RPMI7951 (cell line): ENCODE measurements around the gene PIP4K2B. TPM values are rescaled to one million over a fixed set of nuclear protein-coding genes. Genes with fewer than 3 reads are reported as not detected.

ENCODE experiments used
- DNase-seq: peaks from one replicate; pipeline ENCODE4 v3.0.0-alpha.2; 2012; ENCODE audit warnings: low read depth
- total RNA-seq: library from RNA; depleted of rRNA; stranded (reverse); fragments of >200 nt; shearing (Covaris generic); gene quantifications from 2 replicates; pipeline ENCODE4 v1.2.3, GENCODE V29; 2014

Gene PIP4K2B
- total RNA-seq, 1 experiment from 2014 or later, result 28.8 TPM

DNA sequence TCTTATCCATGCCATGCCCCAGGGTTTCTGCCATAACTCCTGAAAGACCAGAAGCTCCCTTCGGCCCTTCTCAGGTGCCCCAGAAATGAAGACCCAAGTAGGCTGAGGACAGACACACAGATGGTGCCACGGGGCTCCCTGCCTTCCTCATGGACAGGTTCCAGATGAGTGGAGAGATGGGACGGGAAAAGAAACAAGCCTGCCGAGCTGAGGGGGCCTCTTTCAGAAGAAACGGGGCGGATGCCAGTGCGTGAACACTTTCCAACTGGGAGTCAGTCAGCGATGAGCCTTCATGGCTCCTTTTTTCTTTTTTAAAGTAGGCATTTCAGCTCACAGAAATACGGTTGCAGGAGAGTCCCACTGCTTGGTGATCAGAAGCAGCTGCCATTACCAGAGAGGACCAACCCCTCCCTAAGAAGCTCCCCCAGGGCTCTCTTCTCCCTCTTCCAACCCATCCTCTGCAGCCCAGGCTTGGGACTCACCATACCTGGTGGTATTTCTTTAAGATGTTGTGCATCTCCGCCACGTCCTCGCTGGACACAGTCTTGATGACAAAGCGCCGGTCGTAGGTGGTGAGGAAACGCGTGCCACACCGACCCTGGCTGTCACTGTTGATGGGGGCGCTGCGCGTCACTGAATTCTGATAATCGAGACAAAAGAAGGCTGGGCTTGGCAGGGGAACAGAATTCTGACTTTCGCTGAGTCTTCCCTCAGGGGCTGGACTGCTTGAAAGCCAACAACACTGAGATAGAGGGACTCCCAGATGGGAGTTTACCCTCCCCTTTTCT is 19.2 kb downstream of the PIP4K2B start:
- no peak for DNase-seq

- DNase-seq, result no peak
Observed at GRCh38 chr17:38777641-38778250, 21.6 kb downstream of the PIP4K2B start.

DNA sequence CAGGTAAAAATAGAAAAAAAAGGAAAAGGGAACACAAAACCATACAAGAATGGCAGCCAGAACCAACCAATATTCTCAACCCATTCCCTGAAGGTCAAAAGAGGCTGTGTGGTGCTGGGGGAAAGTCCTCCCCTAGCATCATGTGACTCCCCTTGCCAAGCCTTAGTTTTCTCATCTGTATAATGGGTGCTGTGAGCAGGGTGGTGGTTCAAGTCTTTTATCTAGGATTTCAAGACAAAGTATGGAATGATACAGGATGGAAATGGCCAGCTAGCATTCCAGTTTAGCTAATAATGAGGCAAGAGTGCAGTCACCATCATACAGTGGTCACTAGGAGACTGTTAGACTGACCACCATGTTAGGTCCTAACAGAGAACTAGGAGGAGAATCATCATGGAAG is 26.1 kb downstream of the PIP4K2B start:
- no peak for DNase-seq

DNA sequence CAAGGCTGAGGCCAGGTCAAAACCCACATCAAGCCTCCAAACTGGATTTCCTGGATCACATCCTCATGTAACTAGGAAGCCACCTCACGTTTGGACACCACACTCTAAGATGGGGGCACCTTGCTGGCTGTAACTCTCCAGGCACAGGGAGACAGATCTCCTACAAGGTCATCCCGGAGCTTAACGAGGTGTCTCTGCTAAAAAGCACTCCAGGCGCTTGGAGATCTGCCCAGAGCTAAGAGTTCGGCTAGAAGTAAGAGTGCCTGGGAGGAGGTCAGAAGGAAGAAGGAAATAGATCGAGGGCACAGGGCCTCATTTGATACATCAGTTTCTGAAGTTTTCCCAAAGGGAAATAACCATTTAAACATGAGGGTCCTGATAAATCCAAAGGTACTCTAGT is 30.9 kb downstream of the PIP4K2B start:
- DNase-seq, result no peak

GRCh38 chr17:38766341-38766740 is 33.0 kb downstream of the PIP4K2B start:
- no peak for DNase-seq

GRCh38 chr17:38762231-38762630 is 37.1 kb downstream of the PIP4K2B start:
- DNase-seq, result no peak

DNA sequence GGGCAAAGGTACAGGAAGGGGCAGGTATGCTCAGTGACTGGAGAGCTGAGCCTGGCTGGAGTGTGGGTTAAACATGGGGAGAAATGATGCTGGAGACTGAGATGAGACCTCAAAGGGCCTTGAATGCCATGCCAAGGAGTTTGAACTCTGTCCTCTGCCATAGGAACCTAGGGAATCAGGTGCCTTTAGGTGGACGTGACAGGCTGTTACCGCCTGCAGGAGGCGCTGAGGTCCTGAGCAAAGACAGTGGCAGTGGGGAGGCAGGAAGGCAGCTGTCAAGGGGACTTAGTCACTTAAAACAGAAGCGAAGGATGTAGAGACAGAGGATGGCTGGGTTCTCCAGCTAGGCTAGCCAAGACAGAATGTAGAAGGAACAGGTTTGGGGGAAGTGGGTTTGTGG is 37.7 kb downstream of the PIP4K2B start:
- DNase-seq, result no peak

DNA sequence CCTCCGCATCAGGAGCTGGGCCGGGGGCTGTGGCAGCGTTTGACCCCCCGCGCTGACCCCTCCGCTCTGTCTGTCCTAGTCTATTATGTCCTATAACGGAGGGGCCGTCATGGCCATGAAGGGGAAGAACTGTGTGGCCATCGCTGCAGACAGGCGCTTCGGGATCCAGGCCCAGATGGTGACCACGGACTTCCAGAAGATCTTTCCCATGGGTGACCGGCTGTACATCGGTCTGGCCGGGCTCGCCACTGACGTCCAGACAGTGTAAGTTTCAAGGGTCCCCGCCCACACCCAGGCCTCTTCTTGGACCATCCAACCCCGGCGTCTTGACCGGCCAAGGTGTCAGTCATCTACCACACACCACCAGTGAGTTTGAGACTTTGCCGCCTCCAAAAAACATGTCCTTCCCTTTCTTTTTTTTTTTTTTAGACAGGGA is 46.3 kb downstream of the PIP4K2B start:
- no peak for DNase-seq

DNA sequence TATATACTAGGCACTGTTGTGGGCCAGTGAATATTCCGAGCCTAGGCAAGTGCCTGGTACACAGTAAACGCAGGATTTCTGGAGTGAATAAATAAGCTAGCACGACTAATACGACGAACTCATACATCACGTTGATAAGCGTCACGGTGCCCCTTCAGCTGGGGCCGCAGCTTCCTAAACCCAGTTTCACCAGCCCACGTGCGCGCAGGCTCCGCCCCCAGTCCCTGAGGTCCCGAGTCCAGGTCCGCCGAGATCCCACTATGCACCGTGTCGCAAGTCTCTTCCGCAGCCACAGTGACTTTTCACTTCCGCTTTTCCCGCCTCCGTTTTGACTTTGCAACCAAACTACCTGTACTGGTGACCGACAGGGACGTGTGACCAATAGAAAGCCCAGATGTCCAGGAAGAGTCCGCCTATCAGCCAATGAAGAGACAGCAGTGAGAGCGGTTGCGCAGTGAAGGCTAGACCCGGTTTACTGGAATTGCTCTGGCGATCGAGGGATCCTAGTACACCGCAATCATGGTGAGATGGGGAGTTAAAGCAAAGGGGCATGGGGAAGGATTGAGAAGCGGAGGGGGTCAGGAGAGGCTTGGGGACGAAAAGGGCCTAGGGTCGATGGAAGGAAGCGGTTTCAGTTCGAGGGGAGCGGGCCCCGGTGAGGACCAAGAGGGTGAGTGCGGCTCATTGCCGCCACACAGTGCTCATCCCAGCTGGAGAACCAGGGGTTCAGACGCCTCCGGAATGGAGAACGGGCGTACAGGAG is 46.9 kb downstream of the PIP4K2B start, which contains the start of gene PSMB3:
Gene PSMB3 (plus strand): TSS at position 434 of the 763 bp plus-strand sequence. CDS start 86 bp downstream, at position 520.
- peak; percentile 99 for DNase-seq

- peak; percentile 76 for DNase-seq
Observed at GRCh38 chr17:38751808-38752307, 47.5 kb downstream of the PIP4K2B start.

DNA sequence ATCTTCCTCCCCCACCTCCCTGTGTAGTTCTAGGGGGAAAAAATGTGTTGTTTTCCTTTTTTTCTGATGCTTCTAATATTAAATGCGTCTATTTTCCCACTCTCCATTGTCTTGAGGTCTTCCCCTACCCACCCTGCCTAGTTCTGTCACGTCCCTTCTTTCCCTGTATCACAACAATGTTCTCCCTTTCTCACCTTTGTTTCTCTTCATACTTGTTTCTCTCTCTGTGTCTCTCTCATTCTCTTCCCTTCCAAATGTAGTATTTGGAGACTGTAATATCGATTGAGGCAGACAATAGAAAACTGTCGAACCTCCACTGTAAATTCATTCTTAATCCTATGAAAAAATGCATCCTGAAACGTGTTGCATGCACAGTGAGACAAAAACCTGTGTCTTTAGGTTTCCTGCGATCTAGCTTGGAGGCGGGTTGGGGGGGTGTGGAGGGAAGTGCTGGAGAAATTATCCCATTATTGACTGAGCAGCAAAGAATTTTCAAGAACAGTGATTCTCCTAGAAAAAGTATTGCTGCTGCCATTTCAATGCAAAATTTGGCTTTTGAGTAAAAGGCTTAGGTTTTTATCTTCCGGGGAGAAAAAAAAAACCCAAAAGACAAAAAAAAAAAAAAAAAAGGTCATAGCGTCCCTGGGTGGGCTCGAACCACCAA is 48.1 kb downstream of the PIP4K2B start:
- no peak for DNase-seq

DNA sequence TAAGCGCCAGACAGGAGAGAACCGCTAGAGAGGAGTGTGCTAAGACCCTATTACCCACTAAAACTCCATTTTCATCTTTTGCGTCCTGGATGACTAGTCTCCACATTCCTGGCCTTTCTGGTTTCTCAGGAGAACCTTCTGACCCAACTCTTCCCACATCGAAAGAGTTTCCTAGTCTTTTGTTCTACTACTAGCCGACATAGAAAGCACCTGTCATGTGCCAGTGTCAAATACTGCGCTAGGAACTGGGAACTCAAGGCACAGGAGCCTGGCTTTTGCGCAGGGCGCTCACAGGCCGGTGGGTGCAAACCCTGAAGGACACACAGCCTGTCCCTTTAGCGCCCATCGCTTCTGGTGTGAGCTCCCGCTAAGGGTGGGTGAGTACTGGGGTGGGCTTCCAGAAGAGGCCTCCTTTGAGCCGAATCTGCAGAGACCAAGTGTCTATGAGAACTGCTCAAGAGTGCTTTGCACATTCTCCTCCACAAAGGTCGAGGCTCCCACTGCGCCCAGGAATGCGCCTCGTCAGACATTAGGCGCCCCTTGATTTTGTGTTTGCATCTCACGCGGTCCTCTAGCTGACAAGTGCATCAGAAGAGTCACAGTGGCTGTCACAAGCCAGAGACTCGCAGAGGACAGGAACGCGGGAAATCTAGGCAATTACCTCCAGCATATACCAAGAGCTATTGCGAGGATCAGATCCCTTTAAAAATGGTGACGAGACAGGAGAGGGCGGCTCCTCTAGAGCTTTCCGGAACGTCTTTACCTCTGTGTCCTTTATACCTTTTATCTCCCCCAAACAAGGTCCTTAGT is 48.8 kb downstream of the PIP4K2B start:
- no peak for DNase-seq

DNA sequence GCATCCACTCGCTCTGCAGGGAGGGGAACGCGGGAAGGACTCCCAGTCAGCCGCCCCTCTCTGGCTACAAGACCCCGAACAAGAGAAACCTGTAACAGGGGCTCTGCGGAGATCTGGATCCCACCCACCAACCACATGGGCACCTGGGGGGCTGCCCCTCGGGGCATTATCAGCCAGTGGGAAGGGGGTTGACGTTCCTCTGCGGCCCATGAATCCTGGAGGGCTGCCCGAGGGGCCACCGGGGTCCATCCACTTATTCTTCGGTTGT is 49.4 kb downstream of the PIP4K2B start:
- DNase-seq, result no peak

- DNase-seq, result peak; percentile 86
Observed at GRCh38 chr17:38749223-38750043, 49.9 kb downstream of the PIP4K2B start.

DNA sequence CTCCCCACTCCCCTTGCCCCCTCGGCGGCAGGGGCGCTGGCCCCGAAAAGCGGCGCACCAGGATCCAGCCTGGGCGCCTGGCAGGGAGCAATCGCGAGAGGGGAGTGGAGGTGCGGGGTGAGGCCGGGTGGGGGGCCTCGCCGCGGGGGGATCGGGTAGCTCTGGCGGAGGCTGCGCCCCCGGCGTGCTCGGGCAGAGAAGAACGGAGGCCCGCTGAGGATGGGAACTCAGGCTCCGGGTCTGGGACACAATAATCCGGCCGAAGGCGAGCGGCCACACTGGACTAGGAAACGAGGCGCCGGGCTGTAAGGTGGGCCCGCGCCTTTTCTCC is 50.5 kb downstream of the PIP4K2B start:
- DNase-seq, result no peak

DNA sequence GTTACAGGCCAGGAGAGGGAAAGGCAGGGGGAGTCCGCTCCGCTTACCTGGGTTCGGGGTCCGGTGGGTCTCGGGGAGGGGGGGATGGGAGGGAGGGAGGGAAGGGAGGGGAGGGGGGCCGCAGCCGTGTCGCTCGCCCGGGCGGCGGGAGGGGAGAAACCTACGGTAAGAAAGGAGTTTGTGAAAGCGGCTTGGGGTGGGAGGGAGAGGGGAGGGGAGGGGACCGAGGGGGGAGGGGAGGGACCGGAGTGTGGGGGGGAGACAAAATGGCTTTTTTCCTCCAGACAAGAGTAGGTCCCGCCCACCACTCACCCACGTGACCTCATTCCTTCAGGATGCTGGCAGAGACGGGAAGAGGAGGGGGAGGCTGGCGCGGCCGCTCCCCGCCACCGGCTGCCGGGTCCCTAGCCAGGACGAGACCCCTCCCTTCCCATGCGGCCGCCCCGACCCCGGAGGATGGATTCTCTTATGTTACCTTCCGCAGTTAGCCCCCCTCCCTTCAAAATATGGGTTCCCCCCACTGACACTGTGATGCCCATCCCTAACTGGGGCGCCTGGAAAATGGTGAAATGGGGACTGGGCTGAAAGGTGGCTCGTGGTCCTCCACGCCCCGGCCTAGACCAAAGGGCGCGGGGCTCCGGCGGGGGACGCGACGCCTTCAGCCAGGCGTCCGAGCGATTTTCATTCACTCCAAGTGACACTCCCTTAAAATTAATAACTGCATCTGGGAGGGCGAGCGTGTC is 51.0 kb downstream of the PIP4K2B start, which contains the start of gene PCGF2:
Gene PCGF2 (minus strand): TSS at position 188 of the 743 bp plus-strand sequence. CDS start 7,934 bp downstream, outside the sequence.
- DNase-seq, result peak; percentile 86

DNA sequence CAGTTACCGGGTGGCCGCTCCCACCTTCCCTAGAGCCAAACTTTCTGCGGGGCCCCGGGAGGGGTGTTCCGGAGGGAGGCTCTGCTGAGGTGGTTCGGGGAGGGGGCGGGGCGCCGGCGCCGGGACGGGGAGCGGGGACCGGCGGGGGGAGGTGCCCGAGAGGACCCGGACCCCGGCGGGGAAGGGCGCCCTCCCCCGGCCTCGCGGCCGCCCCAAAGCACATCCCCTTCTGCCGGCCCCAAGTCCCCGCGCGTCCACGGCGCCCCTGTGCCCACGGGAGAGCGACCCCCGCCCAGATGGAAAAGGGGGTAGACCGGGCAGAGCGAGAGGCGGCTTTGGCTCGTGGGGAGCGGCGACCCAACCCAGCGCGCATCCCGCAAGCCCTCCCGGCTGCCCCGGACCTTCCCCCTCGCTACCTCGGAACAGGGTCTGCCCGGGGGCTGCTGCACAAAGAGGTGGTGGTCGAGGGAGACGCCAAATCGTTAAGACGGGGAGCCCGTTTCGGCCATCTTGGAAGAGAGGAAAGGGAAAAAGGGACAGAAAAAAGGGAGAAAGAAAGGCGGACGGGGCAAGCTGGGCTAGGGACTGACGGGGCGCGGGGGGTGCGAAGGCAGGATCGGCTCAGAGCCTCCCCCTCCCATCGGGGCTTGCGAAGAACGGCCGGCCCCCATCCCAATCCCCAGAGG is 51.8 kb downstream of the PIP4K2B start:
- no peak for DNase-seq

DNA sequence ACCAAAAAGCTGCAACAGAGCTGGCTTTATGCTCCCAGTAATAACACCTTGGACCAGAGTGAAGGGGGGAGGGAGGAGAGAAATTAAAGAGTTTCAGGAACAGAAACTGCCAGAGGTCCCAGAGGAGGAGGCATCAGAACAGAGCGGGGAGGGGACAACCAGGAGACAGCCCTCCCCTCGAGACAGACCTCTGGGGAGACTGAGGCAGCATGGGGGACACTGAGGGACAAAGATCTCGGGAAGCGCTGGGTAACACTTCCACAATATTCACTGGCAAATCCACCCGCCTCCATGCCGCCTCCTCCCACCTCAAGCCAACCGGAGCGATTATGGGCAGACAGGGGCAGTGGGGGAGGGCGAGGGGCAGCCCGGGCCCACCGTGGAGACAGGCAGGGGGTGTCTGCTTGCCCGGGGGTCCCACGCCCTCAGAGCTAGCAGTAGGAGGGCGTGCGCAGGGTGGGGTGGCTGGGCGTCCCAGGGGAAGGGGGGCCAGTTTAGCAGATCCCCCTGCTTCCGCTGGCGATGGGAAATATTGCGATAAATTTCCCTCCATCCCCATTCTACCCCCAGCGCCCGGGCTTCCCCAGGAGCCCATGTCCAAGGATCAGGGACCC is 52.4 kb downstream of the PIP4K2B start:
- no peak for DNase-seq
